Neural cell (in vitro differentiated cells): ENCODE measurements around the gene MYLIP. TPM values are rescaled to one million over a fixed set of nuclear protein-coding genes. Genes with fewer than 3 reads are reported as not detected.

ENCODE experiments used
- H2AFZ ChIP-seq: fragments of 200-600, 300-800 bp; sonication (generic), shearing (Covaris generic); 2 replicates; pipeline ENCODE4 v1.6.0; 2014; ENCODE audit warnings: low read depth, mild to moderate bottlenecking, antibody characterized with exemption, low read length, moderate library complexity
- H3F3A ChIP-seq: fragments of 200-600 bp; shearing (Covaris generic); 2 replicates; pipeline ENCODE4 v1.6.1; 2016; ENCODE audit warnings: mild to moderate bottlenecking, moderate library complexity, mixed read lengths, antibody characterized with exemption, low read length; ENCODE audit not compliant: insufficient read depth, poor library complexity, severe bottlenecking
- H3K27ac ChIP-seq: fragments of 200-600, 300-800 bp; sonication (generic), shearing (Covaris generic); 2 replicates; pipeline ENCODE4 v1.5.1; 2014; ENCODE audit warnings: mild to moderate bottlenecking, low read length, moderate library complexity
- H3K27me3 ChIP-seq: fragments of 300-800, 200-600 bp; sonication (generic), shearing (Covaris generic); 2 replicates; pipeline ENCODE4 v1.6.0; 2014; ENCODE audit warnings: mild to moderate bottlenecking, low read depth, low read length, moderate library complexity; ENCODE audit not compliant: insufficient read depth
- H3K36me3 ChIP-seq: fragments of 300-800, 200-600 bp; sonication (generic), shearing (Covaris generic); 2 replicates; pipeline ENCODE4 v1.5.1; 2014; ENCODE audit warnings: mild to moderate bottlenecking, antibody characterized with exemption, low read length, moderate library complexity; ENCODE audit not compliant: insufficient read depth
- H3K4me2 ChIP-seq: fragments of 300-800, 200-600 bp; sonication (generic), shearing (Covaris generic); 2 replicates; pipeline ENCODE4 v1.6.0; 2014; ENCODE audit warnings: mild to moderate bottlenecking, low read length
- H3K4me3 ChIP-seq: fragments of 300-800, 200-600 bp; sonication (generic), shearing (Covaris generic); 2 replicates; pipeline ENCODE4 v1.5.1; 2014; ENCODE audit warnings: mild to moderate bottlenecking, low read length, moderate library complexity
- H3K79me2 ChIP-seq: fragments of 200-600 bp; shearing (Covaris generic); replicated peaks from 2 replicates; pipeline ENCODE4 v1.6.0; 2014; ENCODE audit warnings: mild to moderate bottlenecking, low read length, moderate library complexity; ENCODE audit not compliant: insufficient read depth
- H3K9ac ChIP-seq: fragments of 300-800, 200-600 bp; sonication (generic), shearing (Covaris generic); 2 replicates; pipeline ENCODE4 v1.6.1; 2016; ENCODE audit warnings: mild to moderate bottlenecking, low read length, mixed read lengths
- H3K9me2 ChIP-seq: fragments of 200-600 bp; shearing (Covaris generic); 2 replicates; pipeline ENCODE4 v1.6.1; 2016; ENCODE audit warnings: mild to moderate bottlenecking, low read length, mixed read lengths; ENCODE audit not compliant: insufficient read depth
- H3K9me3 ChIP-seq: fragments of 200-600, 300-800 bp; sonication (generic), shearing (Covaris generic); 2 replicates; pipeline ENCODE4 v1.6.1; 2016; ENCODE audit warnings: mild to moderate bottlenecking, mixed run types, low read length, moderate library complexity, mixed read lengths
- H4K20me1 ChIP-seq: fragments of 200-600 bp; shearing (Covaris generic); 2 replicates; pipeline ENCODE4 v1.6.1; 2016; ENCODE audit warnings: mild to moderate bottlenecking, mixed run types; ENCODE audit not compliant: insufficient read depth
- CTCF ChIP-seq: fragments of 450-650 bp; IDR thresholded peaks from 2 replicates; pipeline ENCODE4 v1.5.1; 2014; ENCODE audit warnings: antibody characterized with exemption, mild to moderate bottlenecking, moderate library complexity; ENCODE audit not compliant: poor library complexity, severe bottlenecking
- EP300 ChIP-seq: fragments of 450-650 bp; conservative IDR thresholded peaks from 2 replicates; pipeline ENCODE4 v1.6.1; 2014; ENCODE audit warnings: antibody characterized with exemption, mild to moderate bottlenecking, moderate library complexity; ENCODE audit not compliant: poor library complexity, severe bottlenecking
- EZH2 ChIP-seq: fragments of 200-600, 300-800 bp; shearing (Covaris generic), sonication (generic); IDR thresholded peaks from 2 replicates; pipeline ENCODE4 v1.6.1; 2014; ENCODE audit warnings: antibody characterized with exemption, low read length, borderline replicate concordance, mild to moderate bottlenecking; ENCODE audit not compliant: insufficient read depth, poor library complexity, severe bottlenecking
- MXI1 ChIP-seq: fragments of 450-650 bp; conservative IDR thresholded peaks from 2 replicates; pipeline ENCODE4 v1.6.1; 2014; ENCODE audit warnings: antibody characterized with exemption, mild to moderate bottlenecking; ENCODE audit not compliant: poor library complexity, severe bottlenecking
- POLR2AphosphoS5 ChIP-seq: IDR thresholded peaks from 2 replicates; pipeline ENCODE4 v1.6.1; 2012
- RAD21 ChIP-seq: fragments of 450-650 bp; conservative IDR thresholded peaks from 2 replicates; pipeline ENCODE4 v1.6.1; 2014; ENCODE audit warnings: antibody characterized with exemption, mild to moderate bottlenecking, moderate library complexity
- REST ChIP-seq: IDR thresholded peaks from 2 replicates; pipeline ENCODE4 v1.6.1; 2012; ENCODE audit warnings: borderline replicate concordance
- TAF1 ChIP-seq: IDR thresholded peaks from 2 replicates; pipeline ENCODE4 v1.6.1; 2012; ENCODE audit warnings: low read depth
- polyA plus RNA-seq: library from polyadenylated mRNA; depleted of rRNA; stranded (reverse); fragments of >200 nt; gene quantifications from 2 replicates; pipeline ENCODE4 v1.2.3, GENCODE V29; 2014

Gene MYLIP
- polyA plus RNA-seq, 1 donor from 2014 or later, result 8.1 TPM

- TF ChIP-seq EP300, result no peak
- TF ChIP-seq TAF1, result no peak
- TF ChIP-seq POLR2AphosphoS5, result no peak
Observed at GRCh38 chr6:16145038-16145437, 16.2 kb downstream of the MYLIP start (continued).

GRCh38 chr6:16146028-16146427 is 17.1 kb downstream of the MYLIP start:
- TF ChIP-seq REST, result no peak
- Histone ChIP-seq H3F3A (no peaks in the 10 kb centered on the region), H4K20me1 (no peaks in the 10 kb centered on the region), H2AFZ (no peak overlapping the region), H3K4me2 (no peak overlapping the region), H3K9me2 (no peaks in the 10 kb centered on the region), H3K27me3 (no peaks in the 10 kb centered on the region), H3K9ac (no peak overlapping the region), H3K9me3 (no peaks in the 10 kb centered on the region), H3K27ac (no peak overlapping the region), H3K4me3 (no peak overlapping the region), H3K36me3 (peaks cover 13% of the 10 kb centered on the region), H3K79me2 (no peaks in the 10 kb centered on the region)

GRCh38 chr6:16146527-16146955 is 17.7 kb downstream of the MYLIP start:
- Histone ChIP-seq H3K4me3 (no peak overlapping the region), H3K36me3 (peaks cover 13% of the 10 kb centered on the region), H3K9me2 (no peaks in the 10 kb centered on the region), H3K27me3 (no peaks in the 10 kb centered on the region), H3K79me2 (no peaks in the 10 kb centered on the region), H3K27ac (no peak overlapping the region), H2AFZ (no peak overlapping the region), H3K9me3 (no peaks in the 10 kb centered on the region), H4K20me1 (no peaks in the 10 kb centered on the region), H3K9ac (no peak overlapping the region), H3F3A (no peaks in the 10 kb centered on the region), H3K4me2 (no peak overlapping the region)
- no peak for TF ChIP-seq RAD21
- no peak for TF ChIP-seq MXI1
- no peak for TF ChIP-seq TAF1
- TF ChIP-seq REST, result no peak
- no peak for TF ChIP-seq EP300
- TF ChIP-seq POLR2AphosphoS5, result no peak
- TF ChIP-seq CTCF, result no peak
- TF ChIP-seq EZH2, result no peak
